Stimulated activated CD4-positive, alpha-beta T cell treated with anti-CD3 and anti-CD28 coated beads, Interleukin-12 subunit alpha, Interleukin-12 subunit beta, amount 100 ng/mL, for 24 hours (primary cell): ENCODE data around the gene SURF2.
"Not testable (repeated sequence)": the region's sequence is repeated elsewhere in the genome, so short reads cannot be mapped to it uniquely, and the experiment has no call there.

ENCODE experiments used
- DNase-seq, 2 experiments: peaks; one replicate each; pipeline ENCODE4 v3.0.0-alpha.2; 2020; ENCODE audit warnings: low read depth in 2 of 2

The SURF2 gene

DNA sequence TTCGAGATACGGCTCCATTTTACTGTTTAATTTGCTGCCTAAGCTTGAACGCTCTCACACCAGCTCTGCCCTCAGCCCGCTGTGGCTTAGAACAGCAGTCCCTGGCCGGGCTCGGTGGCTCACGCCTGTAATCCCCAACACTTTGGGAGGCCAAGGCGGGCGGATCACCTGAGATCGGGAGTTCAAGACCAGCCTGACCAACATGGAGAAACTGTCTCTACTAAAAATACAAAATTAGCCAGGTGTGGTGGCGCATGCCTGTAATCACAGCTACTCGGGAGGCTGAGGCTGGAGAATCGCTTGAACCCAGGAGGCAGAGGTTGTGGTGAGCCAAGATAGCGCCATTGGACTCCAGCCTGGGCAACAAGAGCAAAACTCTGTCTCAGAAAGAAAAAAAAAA, 20.9 kb downstream of the SURF2 start:
- not testable (repeated sequence) for DNase-seq

GRCh38 chr9:133377721-133378216, 21.4 kb downstream of the SURF2 start:
- DNase-seq: no peak

DNA sequence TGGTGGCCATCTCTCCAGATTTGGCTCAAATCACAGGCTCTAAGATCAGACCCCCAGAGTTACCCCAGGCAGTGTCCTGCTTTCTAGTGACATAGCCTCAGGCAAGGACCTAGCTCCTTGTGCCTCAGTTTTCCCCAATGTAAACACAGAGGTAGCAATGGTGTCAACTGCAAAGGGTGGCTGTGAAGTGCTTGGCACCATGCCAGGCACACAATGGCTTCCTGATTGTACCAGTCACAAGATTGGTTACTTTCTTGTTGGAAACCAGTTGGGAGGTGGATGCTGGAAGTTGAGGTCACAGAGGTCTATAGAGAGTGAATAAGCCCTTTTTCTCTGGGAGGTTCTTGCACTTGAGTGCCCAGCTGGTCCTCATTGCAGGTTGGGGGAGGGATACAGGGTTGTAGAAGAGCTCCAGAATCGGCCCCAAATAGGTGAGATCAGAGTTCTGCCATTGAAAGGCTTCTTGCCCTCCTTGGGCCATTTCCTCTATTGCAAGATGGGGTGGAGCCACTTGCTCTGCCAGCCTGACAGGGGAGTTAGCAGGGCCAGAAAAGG, 22.1 kb downstream of the SURF2 start:
- DNase-seq: no peak

DNA sequence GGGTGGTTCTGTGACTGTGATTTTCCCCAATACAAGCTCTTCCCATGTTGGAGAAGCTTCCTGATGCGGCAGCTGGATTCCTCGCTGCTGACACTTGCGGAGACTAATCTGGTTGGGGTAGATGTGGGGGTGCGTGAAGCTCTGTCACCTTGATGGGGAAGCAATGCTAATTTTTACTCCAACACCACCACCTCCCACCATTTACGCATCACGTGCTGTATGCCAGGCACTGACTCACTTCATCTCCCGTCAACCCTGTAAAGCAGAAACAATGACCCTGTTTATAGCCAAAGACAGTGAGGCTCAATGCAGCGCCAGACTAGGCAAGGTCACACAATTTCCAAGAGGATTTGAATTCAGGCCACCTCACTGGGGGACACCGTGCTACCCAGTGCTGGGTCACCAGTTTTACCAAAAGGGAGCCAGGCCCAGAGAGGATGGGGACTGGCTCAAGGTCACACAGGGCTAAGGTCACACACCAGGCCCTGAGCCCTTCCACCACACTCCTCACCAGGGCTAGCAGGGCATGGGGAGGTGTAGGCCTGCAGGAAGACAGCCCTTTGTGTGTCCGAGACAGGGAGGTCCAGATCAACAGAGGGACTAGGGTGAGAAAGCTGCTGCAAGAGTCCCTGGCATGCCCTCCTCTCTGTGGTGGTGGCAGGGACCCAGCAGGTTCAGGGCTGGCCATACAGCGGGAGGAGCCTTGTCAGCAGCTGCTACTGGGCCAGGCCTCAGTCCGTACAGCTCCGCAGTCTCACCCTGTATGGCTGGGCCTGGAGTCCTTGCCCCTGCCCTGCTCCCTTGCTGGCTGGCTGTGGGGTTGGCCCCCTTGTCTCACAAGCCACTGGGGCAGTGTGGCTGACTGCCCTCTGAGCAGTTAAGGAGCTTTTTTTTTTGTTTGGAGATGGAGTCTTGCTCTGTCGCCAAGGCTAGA, 23.1 kb downstream of the SURF2 start:
- DNase-seq: no peak

GRCh38 chr9:133380734-133381133, 24.4 kb downstream of the SURF2 start:
- DNase-seq: no peak

- DNase-seq: no peak
Measured at GRCh38 chr9:133382507-133383141, 26.3 kb downstream of the SURF2 start.

- no peak for DNase-seq
Measured at GRCh38 chr9:133383438-133383837, 27.1 kb downstream of the SURF2 start.

DNA sequence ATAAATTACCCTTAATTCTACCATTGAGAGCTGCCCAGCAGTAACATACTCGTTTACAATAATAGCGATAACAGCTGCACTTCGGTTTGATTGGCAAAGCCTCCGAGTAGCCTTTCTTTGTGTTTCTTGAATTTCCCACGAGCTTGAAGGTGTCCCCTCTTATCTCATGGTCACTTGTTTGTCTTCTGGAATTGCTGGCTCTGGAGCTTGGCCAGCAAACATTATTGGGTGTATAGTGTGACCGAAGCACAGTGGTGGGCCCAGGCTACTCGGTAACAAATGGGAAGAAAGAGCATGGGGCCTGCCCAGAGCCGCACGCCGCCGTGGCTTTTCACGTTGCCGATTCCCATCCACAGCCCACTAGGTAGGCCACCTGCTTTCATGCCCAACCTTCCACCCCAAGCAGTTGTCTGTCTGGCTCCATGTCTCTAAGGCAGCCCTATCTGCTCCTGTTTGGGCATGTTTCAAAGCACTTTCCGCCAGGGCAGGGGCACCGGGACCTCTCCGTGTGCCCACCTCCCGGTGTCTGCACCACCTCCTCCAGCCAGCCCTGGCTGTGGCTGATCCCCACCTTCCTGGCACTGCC, 28.5 kb downstream of the SURF2 start:
- DNase-seq: no peak

- DNase-seq: no peak
Measured at GRCh38 chr9:133385452-133385851, 29.1 kb downstream of the SURF2 start.

GRCh38 chr9:133386338-133386737, 30.0 kb downstream of the SURF2 start:
- DNase-seq: no peak

- no peak for DNase-seq
Measured at GRCh38 chr9:133387680-133388079, 31.3 kb downstream of the SURF2 start.

- no peak for DNase-seq
Measured at GRCh38 chr9:133389025-133389557, 32.7 kb downstream of the SURF2 start.

- no peak for DNase-seq
Measured at GRCh38 chr9:133389562-133389961, 33.2 kb downstream of the SURF2 start.

DNA sequence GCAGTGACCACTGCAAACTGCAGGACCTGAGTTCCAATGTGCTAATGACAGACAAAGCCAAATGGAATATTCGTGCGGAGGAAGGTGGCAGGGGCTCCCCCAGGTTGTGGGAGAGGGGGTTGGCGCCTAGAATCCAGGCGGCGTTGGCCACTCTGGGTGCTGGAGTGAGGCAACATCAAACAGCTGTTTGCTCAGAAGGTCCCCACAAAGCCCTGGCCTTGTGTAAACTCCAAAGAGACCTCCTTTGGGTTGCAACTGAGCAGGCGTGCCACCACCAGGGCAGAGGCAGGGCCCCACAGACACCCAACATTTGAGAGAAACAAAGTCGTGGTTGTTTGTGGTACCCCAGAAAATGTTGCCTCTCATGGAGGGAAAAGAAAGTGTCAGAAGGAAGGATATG, 34.4 kb downstream of the SURF2 start:
- DNase-seq: no peak

- DNase-seq: not testable (repeated sequence)
Measured at GRCh38 chr9:133391449-133391848, 35.1 kb downstream of the SURF2 start.

DNA sequence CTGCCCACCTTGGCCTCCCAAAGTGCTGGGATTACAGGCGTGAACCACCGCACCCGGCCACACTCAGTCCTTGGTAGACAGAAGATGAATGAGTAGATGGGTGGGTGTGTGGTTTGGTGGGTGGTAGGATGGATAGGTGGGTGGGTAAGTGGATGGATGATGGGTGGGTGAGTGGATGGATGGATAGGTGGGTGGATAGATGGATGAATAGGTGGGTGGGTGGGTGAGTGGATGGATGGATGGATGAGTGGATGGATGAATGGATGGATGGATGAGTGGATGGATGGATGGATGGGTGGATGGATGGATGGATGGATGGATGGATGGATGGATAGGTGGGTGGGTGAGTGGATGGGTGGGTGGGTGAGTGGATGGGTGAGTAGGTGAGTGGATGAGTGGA, 36.0 kb downstream of the SURF2 start:
- DNase-seq: not testable (repeated sequence)

- no peak for DNase-seq
Measured at GRCh38 chr9:133393399-133393798, 37.0 kb downstream of the SURF2 start.

GRCh38 chr9:133394687-133395271, 38.4 kb downstream of the SURF2 start:
- DNase-seq: no peak

DNA sequence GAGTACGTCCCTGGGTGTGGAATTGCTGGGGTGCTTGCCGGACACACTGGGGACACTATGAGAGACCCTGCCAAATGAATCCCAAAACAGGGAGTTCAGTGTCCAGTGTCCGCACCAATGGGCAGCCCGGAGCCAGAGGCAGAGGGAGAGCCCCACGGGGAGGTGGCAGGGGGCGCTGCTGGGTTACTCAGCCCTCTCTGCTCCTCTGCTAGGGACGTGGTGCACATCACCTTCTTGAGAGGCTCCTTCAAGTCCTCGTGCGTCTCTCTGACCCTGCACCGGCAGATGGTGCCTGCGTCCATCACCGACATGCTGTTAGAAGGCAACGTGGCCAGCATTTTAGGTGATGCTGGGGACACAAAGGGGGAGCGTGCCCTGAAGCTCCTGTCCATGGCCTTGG, 40.6 kb downstream of the SURF2 start:
- DNase-seq: no peak

- no peak for DNase-seq
Measured at GRCh38 chr9:133397370-133397769, 41.0 kb downstream of the SURF2 start.

GRCh38 chr9:133397895-133398294, 41.5 kb downstream of the SURF2 start:
- DNase-seq: no peak

DNA sequence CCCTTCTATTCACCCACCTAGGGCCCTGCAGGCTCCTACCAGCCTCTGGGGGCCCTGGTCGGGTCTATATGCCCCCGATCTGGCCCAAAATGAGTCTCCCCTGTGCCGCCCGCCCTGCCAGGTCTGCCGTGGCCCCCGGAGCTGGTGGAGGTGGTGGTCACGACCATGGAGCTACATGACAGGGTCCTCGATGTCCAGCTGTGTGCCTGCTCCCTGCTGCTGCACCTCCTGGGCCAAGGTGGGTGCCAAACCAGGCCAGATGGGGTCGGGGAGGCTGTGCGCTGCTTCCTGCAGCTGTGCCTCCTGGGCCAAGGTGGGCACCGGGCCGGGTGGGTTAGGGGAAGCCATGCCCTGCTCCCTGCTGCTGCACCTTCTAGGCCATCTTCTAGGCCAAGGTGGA, 43.9 kb downstream of the SURF2 start:
- DNase-seq: no peak
